Endothelial cell of umbilical vein (primary cell): ENCODE data around the gene DNAJB8. TPM values are rescaled to one million over a fixed set of nuclear protein-coding genes. Genes with fewer than 3 reads are reported as not detected.

Experiments used
- BruUV-seq: library from RNA; stranded (reverse); fragments of 400-500 nt; replicated peaks from 2 replicates; lab custom pipeline; 2021; lab: Mats Ljungman, UMichigan
- CTCF ChIA-PET: fragments of 300-600, 350-600 bp; sonication (Branson Sonifier 250); formaldehyde crosslinking; loops from one replicate; lab custom pipeline; 2021; ENCODE audit warnings: antibody characterized with exemption, inconsistent platforms; lab: Charles Lee
- POLR2A ChIA-PET: fragments of 300-600, 350-600 bp; sonication (Branson Sonifier 250); formaldehyde crosslinking; loops from one replicate; lab custom pipeline; 2021; ENCODE audit warnings: antibody characterized with exemption, inconsistent platforms; lab: Charles Lee
- DNase-seq: peaks from one replicate; pipeline ENCODE4 v3.0.0-alpha.2; 2011; ENCODE audit warnings: low read depth, low spot score
- FAIRE-seq: peaks from 2 replicates; lab custom pipeline; 2011; peaks lifted over from hg19 to GRCh38; lab: Jason Lieb, UNC
- H2AFZ ChIP-seq: 2 replicates; pipeline ENCODE4 v1.6.0; 2012; ENCODE audit warnings: low read depth, low read length, control low read depth, inconsistent platforms
- H3K27ac ChIP-seq: 2 replicates; pipeline ENCODE4 v1.5.1; 2011; ENCODE audit warnings: low read depth, mild to moderate bottlenecking, control low read depth, low read length, moderate library complexity; ENCODE audit not compliant: insufficient read depth
- H3K27me3 ChIP-seq, 2 experiments: 2 replicates each; pipeline versions ENCODE4 v1.6.0 to v1.6.1; 2011; ENCODE audit warnings: low read length in 2 of 2, mixed read lengths in 1 of 2; ENCODE audit not compliant: control insufficient read depth in 2 of 2, insufficient read depth in 2 of 2
- H3K36me3 ChIP-seq, 2 experiments: 2 replicates in 1 of 2; 3 replicates in 1 of 2; pipeline ENCODE4 v1.5.1; 2011; ENCODE audit warnings: low read length in 2 of 2, mild to moderate bottlenecking in 1 of 2, moderate library complexity in 1 of 2; ENCODE audit not compliant: control insufficient read depth in 2 of 2, insufficient read depth in 2 of 2; ENCODE audit errors: extremely low read depth in 1 of 2
- H3K4me1 ChIP-seq: 3 replicates; pipeline ENCODE4 v1.5.1; 2011; ENCODE audit warnings: mild to moderate bottlenecking, low read length; ENCODE audit not compliant: control insufficient read depth, insufficient read depth; ENCODE audit errors: extremely low read depth
- H3K4me2 ChIP-seq: 2 replicates; pipeline ENCODE4 v1.6.1; 2011; ENCODE audit warnings: low read length, control low read depth, mixed read lengths; ENCODE audit not compliant: insufficient read depth
- H3K4me3 ChIP-seq, 3 experiments: fragments of 200-600 bp in 1 of 3; sonication (generic), shearing (Covaris generic) in 1 of 3; replicated peaks in 1 of 3; 2 replicates each; pipeline ENCODE4 v1.5.1; 2011 to 2016; ENCODE audit warnings: control low read depth in 3 of 3, low read length in 3 of 3, mild to moderate bottlenecking in 2 of 3, inconsistent platforms in 1 of 3, low read depth in 1 of 3, moderate library complexity in 1 of 3; ENCODE audit not compliant: insufficient read depth in 1 of 3
- H3K79me2 ChIP-seq: 2 replicates; pipeline ENCODE4 v1.6.0; 2012; ENCODE audit warnings: low read length, inconsistent platforms; ENCODE audit not compliant: control insufficient read depth, insufficient read depth
- H3K9ac ChIP-seq: replicated peaks from 2 replicates; pipeline ENCODE3; 2011; ENCODE audit warnings: low read length, control low read depth; ENCODE audit not compliant: insufficient read depth; ENCODE audit errors: extremely low read depth
- H3K9me1 ChIP-seq: replicated peaks from 3 replicates; pipeline ENCODE4 v1.6.0; 2011; ENCODE audit warnings: mild to moderate bottlenecking, low read length; ENCODE audit not compliant: control insufficient read depth, insufficient read depth; ENCODE audit errors: extremely low read depth
- H3K9me3 ChIP-seq: replicated peaks from 2 replicates; pipeline ENCODE4 v1.5.1; 2012; ENCODE audit warnings: low read length, inconsistent platforms; ENCODE audit not compliant: control insufficient read depth, insufficient read depth
- H4K20me1 ChIP-seq: replicated peaks from 2 replicates; pipeline ENCODE3; 2011; ENCODE audit warnings: mild to moderate bottlenecking, low read length; ENCODE audit not compliant: control insufficient read depth, insufficient read depth; ENCODE audit errors: extremely low read depth
- CTCF ChIP-seq, 2 donors: IDR thresholded peaks; 1 replicate in 1 of 2; 2 replicates in 1 of 2; pipeline ENCODE4 v1.5.1; 2011; ENCODE audit warnings: low read length in 2 of 2, mild to moderate bottlenecking in 2 of 2, moderate library complexity in 2 of 2, control low read depth in 1 of 2, inconsistent platforms in 1 of 2, low read depth in 1 of 2; ENCODE audit not compliant: insufficient read depth in 1 of 2; ENCODE audit errors: extremely low read depth in 1 of 2
- EZH2 ChIP-seq: IDR thresholded peaks from 2 replicates; pipeline ENCODE4 v1.6.1; 2012; ENCODE audit warnings: borderline replicate concordance, low read depth, mild to moderate bottlenecking, moderate library complexity, low read length, inconsistent platforms; ENCODE audit not compliant: severe bottlenecking
- FOS ChIP-seq: IDR thresholded peaks from 2 replicates; pipeline ENCODE4 v1.6.1; 2011; ENCODE audit warnings: mild to moderate bottlenecking, low read length, moderate library complexity, borderline replicate concordance; ENCODE audit not compliant: insufficient read depth
- GATA2 ChIP-seq: IDR thresholded peaks from 2 replicates; pipeline ENCODE4 v1.7.0; 2011; ENCODE audit warnings: low read depth, mild to moderate bottlenecking, moderate library complexity, mixed read lengths, low read length; ENCODE audit not compliant: insufficient read length, insufficient read depth
- JUN ChIP-seq: IDR thresholded peaks from 2 replicates; pipeline ENCODE4 v1.6.1; 2011; ENCODE audit warnings: borderline replicate concordance, low read depth; ENCODE audit not compliant: insufficient read length, insufficient read depth
- MAX ChIP-seq: IDR thresholded peaks from 2 replicates; pipeline ENCODE4 v1.6.1; 2011; ENCODE audit not compliant: insufficient read depth, insufficient read length
- MYC ChIP-seq: IDR thresholded peaks from one replicate; pipeline ENCODE4 v1.6.1; 2011; ENCODE audit warnings: mild to moderate bottlenecking, low read depth, low read length
- POLR2A ChIP-seq: IDR thresholded peaks from 2 replicates; pipeline ENCODE4 v1.6.1; 2012; ENCODE audit warnings: low read depth, mild to moderate bottlenecking, control low read depth, low read length
- POLR2AphosphoS5 ChIP-seq: IDR thresholded peaks from 2 replicates; pipeline ENCODE4 v1.6.1; 2012; ENCODE audit warnings: low read depth, mild to moderate bottlenecking, control low read depth, low read length, moderate library complexity; ENCODE audit not compliant: insufficient read depth
- dilution Hi-C: fragments of 300-500 bp; cut with MboI; formaldehyde crosslinking; loops from one replicate; pipeline ENCODE4 v1.15.0; 2019; ENCODE audit warnings: low sequenced_read_pairs; ENCODE audit not compliant: extremely low pct_ligation_motif_present
- intact Hi-C: fragments of 100-400 bp; cut with micrococcal nuclease; formaldehyde crosslinking; loops from one replicate; pipeline ENCODE4 v1.10.0; 2022
- polyA plus RNA-seq, 4 experiments: library from polyadenylated mRNA; depleted of rRNA in 3 of 4; stranded (reverse) in 3 of 4; unstranded in 1 of 4; fragments of >200 nt; gene quantifications; 2 replicates each; pipeline versions ENCODE4 v1.2.1 to v1.2.3, GENCODE V29; 2011 to 2012; ENCODE audit warnings: missing spikeins in 1 of 4
- total RNA-seq: library from RNA; stranded (reverse); gene quantifications from 2 replicates; pipeline ENCODE4 v1.2.3, GENCODE V29; 2021

Gene DNAJB8
- total and polyA plus RNA-seq, 2 donors (not counting 3 experiments of a cell fraction or from before 2014, with no cell fraction given), result not detected

- no peaks in the 10 kb centered on the region for H3K4me1 ChIP-seq
- H4K20me1 ChIP-seq, result no peaks in the 10 kb centered on the region
- no peaks in the 10 kb centered on the region for H3K36me3 ChIP-seq
- H3K4me2 ChIP-seq, result no peak overlapping the region
- CTCF ChIA-PET, result interaction anchor here (1.2 to 1.7 kb wide), 2 partner anchors 48 to 62 kb away, joined by 3 to 5 read pairs; no protein-coding TSS in a partner anchor
- intact Hi-C loops (no loop called here), dilution Hi-C loops (loop anchor here (25.0 kb wide), 1 partner anchor 152 kb away; no protein-coding TSS in a partner anchor)
- TF ChIP-seq POLR2AphosphoS5, result no peak
- TF ChIP-seq FOS, result no peak
- no peak for TF ChIP-seq EZH2
- no peak for TF ChIP-seq JUN
- TF ChIP-seq GATA2, result no peak
- TF ChIP-seq CTCF (IDR thresholded peaks at IDR 0.05; ENCODE audit: extremely low read depth in 1 of 2, insufficient read depth in 1 of 2, low read depth in 1 of 2, low read length in 2 of 2), result no peak
- no peak for TF ChIP-seq POLR2A
- no peak for TF ChIP-seq MYC
- TF ChIP-seq MAX, result no peak
- H3K27ac ChIP-seq, result no peak overlapping the region
- no peak overlapping the region for H2AFZ ChIP-seq
- no peak overlapping the region for H3K4me3 ChIP-seq
- peaks cover 29 to 36% of the 10 kb centered on the region in 2 experiments for H3K27me3 ChIP-seq
- H3K9me3 ChIP-seq, result no peaks in the 10 kb centered on the region
- POLR2A ChIA-PET, result no interaction called here
- DNase-seq (no peak), FAIRE-seq (no peak)
- no peaks in the 10 kb centered on the region for H3K9me1 ChIP-seq
- H3K79me2 ChIP-seq, result no peaks in the 10 kb centered on the region
- H3K9ac ChIP-seq, result no peak overlapping the region
- BruUV-seq, result no TSS peak
Observed at GRCh38 chr3:128435561-128435960, 31.1 kb downstream of the DNAJB8 start.
